ENCODE data around the gene ZNF319. TPM values are rescaled to one million over a fixed set of nuclear protein-coding genes. Genes with fewer than 3 reads are reported as not detected.

ZNF319 gene
- total RNA-seq, 1 experiment from 2014 or later, result 5.6 TPM

DNA sequence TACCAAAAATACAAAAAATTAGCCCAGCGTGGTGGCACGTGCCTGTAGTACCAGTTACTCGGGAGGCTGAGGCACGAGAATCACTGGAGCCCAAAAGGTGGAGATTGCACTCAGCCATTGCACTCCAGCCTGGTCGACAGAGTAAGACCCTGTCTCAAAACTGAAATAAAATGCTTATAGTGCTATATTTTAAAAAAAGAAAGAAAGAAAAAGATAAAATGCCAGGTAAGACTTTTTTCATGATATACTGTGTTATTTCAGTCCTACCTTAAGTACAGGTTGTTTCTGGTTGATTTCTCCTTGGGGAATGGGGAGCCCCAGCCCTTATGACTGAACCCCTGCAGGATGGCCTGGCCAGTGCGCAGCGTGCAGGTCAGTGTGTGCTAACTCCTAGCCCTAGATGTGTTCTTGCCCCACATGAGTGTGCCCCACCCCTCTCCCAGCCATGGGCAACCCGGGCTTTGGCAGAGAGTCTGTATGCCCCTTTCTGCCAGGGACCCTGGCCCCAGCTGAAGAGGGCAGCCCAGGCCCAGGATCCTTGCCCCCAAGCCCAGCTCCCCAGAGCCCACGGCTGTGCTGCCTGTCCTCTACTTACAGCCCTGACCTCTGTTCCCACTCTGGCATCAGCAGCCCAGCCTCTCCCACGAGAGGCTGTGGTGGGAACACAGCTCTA, 30.9 kb downstream of the ZNF319 start:
- H3K27ac ChIP-seq, result no peak overlapping the region
- peaks cover 19% of the 10 kb centered on the region for H3K27me3 ChIP-seq
- H3K36me3 ChIP-seq, result no peaks in the 10 kb centered on the region
- DNase-seq, result no peak
- no peaks in the 10 kb centered on the region for H3K4me1 ChIP-seq
- H3K4me3 ChIP-seq, result no peak overlapping the region
- no peaks in the 10 kb centered on the region for H3K9me3 ChIP-seq (replicated peaks)

DNA sequence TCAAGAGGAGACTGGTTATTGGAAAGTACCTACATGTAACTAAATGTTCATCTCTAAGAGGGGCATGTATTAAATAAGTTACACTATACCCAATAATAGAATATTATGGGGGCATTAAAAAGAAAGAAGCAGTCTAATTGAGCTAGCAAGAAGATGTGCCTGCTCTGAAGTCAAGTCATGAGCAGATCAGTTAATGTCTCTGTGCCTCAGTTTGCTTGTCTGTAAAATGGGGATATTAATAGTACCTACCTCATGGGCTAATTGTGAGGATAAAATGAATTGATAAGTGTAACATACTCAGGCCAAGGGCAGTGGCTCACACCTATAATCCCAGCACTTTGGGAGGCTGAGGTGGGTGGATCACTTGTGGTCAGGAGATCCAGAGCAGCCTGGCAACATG, 32.6 kb downstream of the ZNF319 start:
- peaks cover 24% of the 10 kb centered on the region for H3K27me3 ChIP-seq
- H3K4me1 ChIP-seq, result no peaks in the 10 kb centered on the region
- H3K36me3 ChIP-seq, result no peaks in the 10 kb centered on the region
- DNase-seq, result no peak
- H3K27ac ChIP-seq, result no peak overlapping the region
- no peaks in the 10 kb centered on the region for H3K9me3 ChIP-seq (replicated peaks)
- H3K4me3 ChIP-seq, result no peak overlapping the region

GRCh38 chr16:57966986-57967385, 33.5 kb downstream of the ZNF319 start:
- H3K9me3 ChIP-seq (replicated peaks), result no peaks in the 10 kb centered on the region
- no peak for DNase-seq
- H3K27me3 ChIP-seq, result peaks cover 24% of the 10 kb centered on the region

GRCh38 chr16:57966204-57966771, 34.2 kb downstream of the ZNF319 start:
- no peak for DNase-seq

More at GRCh38 chr16:57966986-57967385, 33.5 kb downstream of the ZNF319 start:
- no peak overlapping the region for H3K4me3 ChIP-seq
- no peaks in the 10 kb centered on the region for H3K36me3 ChIP-seq
- no peak overlapping the region for H3K27ac ChIP-seq
- H3K4me1 ChIP-seq, result no peaks in the 10 kb centered on the region

GRCh38 chr16:57964157-57964700, 36.2 kb downstream of the ZNF319 start:
- H3K27me3 ChIP-seq, result peaks cover 33% of the 10 kb centered on the region
- no peak overlapping the region for H3K27ac ChIP-seq

More at GRCh38 chr16:57966204-57966771, 34.2 kb downstream of the ZNF319 start:
- Histone ChIP-seq H3K4me1 (no peaks in the 10 kb centered on the region), H3K4me3 (no peak overlapping the region), H3K36me3 (no peaks in the 10 kb centered on the region), H3K27me3 (peaks cover 29% of the 10 kb centered on the region), H3K9me3 (replicated peaks) (no peaks in the 10 kb centered on the region), H3K27ac (no peak overlapping the region)

DNA sequence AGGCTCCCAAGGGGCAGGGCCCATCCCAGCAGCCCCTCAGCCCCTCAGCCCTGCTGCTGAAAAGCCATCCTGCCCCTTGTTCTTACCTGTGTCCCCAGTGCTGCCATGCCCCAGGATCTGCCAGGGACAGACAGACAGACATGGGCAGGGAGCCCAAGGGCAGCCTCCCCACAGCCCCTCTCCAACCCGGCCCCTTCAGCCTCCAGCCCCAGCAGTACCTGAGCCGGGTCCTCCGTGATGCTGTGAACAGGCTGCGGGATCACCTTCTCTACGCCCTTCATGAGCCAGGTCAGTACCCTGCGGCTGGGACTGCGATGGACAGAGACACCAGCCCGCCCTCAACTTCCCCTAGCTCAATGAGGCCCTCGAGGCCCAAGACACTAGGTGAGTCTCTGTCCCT, 37.7 kb downstream of the ZNF319 start:
- Histone ChIP-seq H3K9me3 (replicated peaks) (no peaks in the 10 kb centered on the region), H3K36me3 (no peaks in the 10 kb centered on the region), H3K27ac (no peak overlapping the region), H3K27me3 (peaks cover 36% of the 10 kb centered on the region), H3K4me3 (no peak overlapping the region), H3K4me1 (no peaks in the 10 kb centered on the region)
- no peak for DNase-seq

More at GRCh38 chr16:57964157-57964700, 36.2 kb downstream of the ZNF319 start:
- DNase-seq, result no peak
- no peaks in the 10 kb centered on the region for H3K4me1 ChIP-seq
- H3K9me3 ChIP-seq (replicated peaks), result no peaks in the 10 kb centered on the region
- H3K4me3 ChIP-seq, result no peak overlapping the region
- H3K36me3 ChIP-seq, result no peaks in the 10 kb centered on the region

DNA sequence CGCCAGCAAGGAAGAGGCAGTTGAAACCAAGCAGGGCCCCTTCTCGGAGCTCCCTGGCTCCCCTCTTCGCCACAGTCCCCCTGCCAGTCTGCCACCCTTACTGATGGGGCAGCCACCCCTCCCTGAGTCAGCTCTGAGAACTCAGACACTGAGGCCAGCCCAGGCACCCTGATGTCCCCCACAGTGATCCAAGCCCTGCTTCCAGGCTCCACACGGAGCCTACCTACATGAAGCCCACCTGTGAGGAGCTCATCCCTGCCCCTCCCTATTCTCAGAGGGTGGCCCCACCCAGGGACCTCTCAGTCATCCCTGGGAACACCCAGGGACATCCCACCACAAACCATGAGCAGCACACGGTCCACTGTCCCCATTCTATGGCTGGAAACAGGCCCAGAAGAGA, 38.4 kb downstream of the ZNF319 start:
- H3K27me3 ChIP-seq, result peaks cover 39% of the 10 kb centered on the region
- H3K4me1 ChIP-seq, result no peaks in the 10 kb centered on the region

DNA sequence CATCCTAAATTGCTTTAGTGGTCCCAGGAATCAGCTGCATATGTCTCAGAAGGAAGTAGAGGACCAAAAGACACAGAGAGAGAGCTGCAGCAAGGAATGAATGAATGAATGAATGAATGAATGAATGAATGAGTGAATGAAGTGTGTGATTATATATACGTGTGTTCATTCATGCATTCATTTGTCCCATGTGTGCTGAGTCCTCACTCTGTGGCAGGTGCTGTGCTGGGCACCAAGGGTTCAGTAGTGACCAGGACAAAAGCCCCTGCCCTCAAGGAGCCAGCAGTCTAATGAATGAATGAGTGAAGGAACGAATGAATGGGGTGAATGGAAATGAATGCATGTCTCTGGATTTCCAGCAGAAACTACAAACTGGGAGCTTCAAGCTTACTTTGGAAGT, 38.9 kb downstream of the ZNF319 start:
- no peaks in the 10 kb centered on the region for H3K9me3 ChIP-seq (replicated peaks)
- no peak overlapping the region for H3K4me3 ChIP-seq
- H3K27me3 ChIP-seq, result peaks cover 41% of the 10 kb centered on the region
- H3K4me1 ChIP-seq, result no peaks in the 10 kb centered on the region
- no peaks in the 10 kb centered on the region for H3K36me3 ChIP-seq
- DNase-seq, result no peak
- no peak overlapping the region for H3K27ac ChIP-seq

More for the DNA sequence above, 38.4 kb downstream of the ZNF319 start:
- no peaks in the 10 kb centered on the region for H3K36me3 ChIP-seq
- no peak overlapping the region for H3K4me3 ChIP-seq
- no peaks in the 10 kb centered on the region for H3K9me3 ChIP-seq (replicated peaks)
- no peak for DNase-seq
- H3K27ac ChIP-seq, result no peak overlapping the region

GRCh38 chr16:57960826-57961472, 39.5 kb downstream of the ZNF319 start:
- Histone ChIP-seq H3K27me3 (peaks cover 47% of the 10 kb centered on the region), H3K36me3 (no peaks in the 10 kb centered on the region), H3K4me3 (no peak overlapping the region), H3K27ac (no peak overlapping the region), H3K4me1 (no peaks in the 10 kb centered on the region), H3K9me3 (replicated peaks) (no peaks in the 10 kb centered on the region)
- DNase-seq, result no peak

GRCh38 chr16:57960310-57960709, 40.2 kb downstream of the ZNF319 start:
- DNase-seq, result no peak
- Histone ChIP-seq H3K36me3 (no peaks in the 10 kb centered on the region), H3K27me3 (peaks cover 49% of the 10 kb centered on the region), H3K27ac (no peak overlapping the region), H3K9me3 (replicated peaks) (no peaks in the 10 kb centered on the region), H3K4me3 (no peak overlapping the region), H3K4me1 (no peaks in the 10 kb centered on the region)

- H3K27me3 ChIP-seq, result peaks cover 49% of the 10 kb centered on the region
- no peak for DNase-seq
- no peak overlapping the region for H3K4me3 ChIP-seq
- H3K27ac ChIP-seq, result no peak overlapping the region
- no peaks in the 10 kb centered on the region for H3K36me3 ChIP-seq
- no peaks in the 10 kb centered on the region for H3K9me3 ChIP-seq (replicated peaks)
- H3K4me1 ChIP-seq, result no peaks in the 10 kb centered on the region
These were observed 40.7 kb downstream of the ZNF319 start for GRCh38 chr16:57959804-57960203.

DNA sequence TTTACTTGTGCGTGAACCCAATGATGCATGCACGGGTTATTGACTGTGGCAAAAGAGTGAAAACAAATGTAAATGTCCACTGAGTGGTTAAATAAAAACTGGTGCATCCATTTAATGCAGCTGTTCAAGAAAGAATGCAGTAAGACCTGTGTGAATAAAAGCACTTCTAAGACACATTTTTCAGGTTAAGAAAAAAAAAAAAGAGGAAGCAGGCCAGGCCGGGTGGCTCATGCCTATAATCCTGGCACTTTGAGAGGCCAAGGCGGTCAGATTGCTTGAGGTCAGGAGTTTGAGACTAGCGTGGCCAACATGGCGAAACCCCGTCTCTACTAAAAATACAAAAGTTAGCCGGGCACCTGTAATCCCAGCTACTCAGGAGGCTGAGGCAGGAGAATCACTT, 41.4 kb downstream of the ZNF319 start:
- Histone ChIP-seq H3K4me3 (no peak overlapping the region), H3K4me1 (no peaks in the 10 kb centered on the region), H3K27me3 (peaks cover 49% of the 10 kb centered on the region), H3K9me3 (replicated peaks) (no peaks in the 10 kb centered on the region), H3K36me3 (no peaks in the 10 kb centered on the region), H3K27ac (no peak overlapping the region)
- DNase-seq, result no peak

DNA sequence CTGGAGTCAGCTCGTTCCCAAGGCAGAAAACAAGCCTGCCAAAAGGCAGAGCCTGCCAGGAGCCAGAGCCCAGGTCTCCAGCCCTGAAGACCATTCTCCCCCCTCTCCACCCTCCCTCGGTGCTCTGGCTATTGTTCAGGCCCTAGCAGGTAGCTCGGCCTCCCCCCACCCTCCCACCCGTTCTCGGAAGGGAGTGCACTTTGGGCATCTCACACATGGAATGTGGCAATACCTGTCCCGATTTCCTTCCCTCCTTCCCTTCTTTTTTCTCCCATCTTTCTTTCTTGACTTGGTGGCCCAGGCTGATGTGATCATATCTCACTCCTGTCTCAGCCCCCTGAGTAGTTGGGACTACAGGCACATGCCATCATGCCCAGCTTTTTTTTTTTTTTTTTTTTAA, 41.9 kb downstream of the ZNF319 start:
- peaks cover 46% of the 10 kb centered on the region for H3K27me3 ChIP-seq
- H3K4me3 ChIP-seq, result no peak overlapping the region
- DNase-seq, result no peak
- no peaks in the 10 kb centered on the region for H3K4me1 ChIP-seq
- H3K9me3 ChIP-seq (replicated peaks), result no peaks in the 10 kb centered on the region
- no peak overlapping the region for H3K27ac ChIP-seq
- no peaks in the 10 kb centered on the region for H3K36me3 ChIP-seq

DNA sequence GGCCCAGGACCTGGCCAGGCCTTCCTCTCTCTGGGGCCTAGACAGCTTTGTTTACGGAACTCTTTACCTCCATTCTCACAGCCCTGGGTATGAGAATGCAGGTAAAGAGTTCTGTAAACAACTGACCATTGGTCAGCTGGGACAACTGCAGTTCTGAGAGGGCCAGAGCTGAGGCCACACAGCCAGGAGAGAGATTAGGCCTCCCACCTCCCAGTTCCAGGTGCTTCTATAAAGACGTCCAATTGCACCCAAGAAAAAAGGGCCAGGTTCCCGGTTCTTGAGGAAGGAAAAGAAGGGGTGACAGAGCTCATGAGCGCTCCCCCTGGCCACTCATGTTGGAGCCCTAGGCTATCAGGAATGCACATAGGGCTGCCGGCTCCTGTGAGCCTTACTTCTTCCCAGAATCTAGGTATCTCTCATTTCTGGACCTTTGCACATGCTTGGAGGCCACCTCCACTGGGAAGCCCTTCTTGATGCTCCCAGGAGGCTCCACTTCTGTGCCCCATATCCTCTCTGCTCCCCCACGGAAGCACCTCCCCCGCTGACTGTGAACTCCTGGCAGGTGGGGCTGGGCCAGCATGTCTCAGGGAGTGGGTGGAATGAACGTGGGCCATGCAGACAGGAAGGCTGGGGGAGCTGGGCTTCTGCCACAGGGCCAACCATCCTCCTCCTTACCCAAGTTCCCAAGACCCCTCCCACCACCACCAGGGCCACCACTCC, 42.6 kb downstream of the ZNF319 start:
- H3K27me3 ChIP-seq, result peaks cover 44% of the 10 kb centered on the region
- DNase-seq, result no peak
- no peak overlapping the region for H3K27ac ChIP-seq
- no peaks in the 10 kb centered on the region for H3K36me3 ChIP-seq
- H3K9me3 ChIP-seq (replicated peaks), result no peaks in the 10 kb centered on the region
- H3K4me1 ChIP-seq, result no peaks in the 10 kb centered on the region
- H3K4me3 ChIP-seq, result no peak overlapping the region
